Raji (cell line): ENCODE results near the gene CLNK.

ENCODE experiments used
- POLR2A ChIP-seq: IDR thresholded peaks from 2 replicates; pipeline ENCODE4 v1.6.1; 2011; ENCODE audit warnings: low read depth, low read length, control low read depth; ENCODE audit not compliant: insufficient read depth

CLNK gene

GRCh38 chr4:10500776-10501175, 183.8 kb downstream of the CLNK start:
- TF ChIP-seq POLR2A = no peak

DNA sequence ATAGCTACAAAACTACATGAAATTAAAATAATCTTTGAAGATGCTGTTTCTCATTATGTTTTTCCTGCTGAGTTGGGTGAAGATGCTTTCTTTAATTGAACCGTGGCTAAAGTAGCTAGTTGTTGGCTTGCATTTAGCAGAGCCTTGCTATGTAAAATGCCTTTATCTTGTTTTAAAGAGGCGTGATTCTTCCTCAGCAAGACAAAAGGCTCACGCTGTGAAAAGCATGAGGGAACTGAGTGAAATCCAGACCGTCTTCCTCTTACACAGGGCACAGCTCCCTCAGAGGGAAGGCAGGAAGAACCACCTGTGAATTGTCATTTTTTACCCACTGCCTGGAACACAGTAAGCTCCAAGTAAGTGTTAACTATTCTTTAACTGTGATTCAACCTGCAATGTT, 188.4 kb downstream of the CLNK start:
- no peak for TF ChIP-seq POLR2A

GRCh38 chr4:10495651-10496050, 188.9 kb downstream of the CLNK start:
- no peak for TF ChIP-seq POLR2A

GRCh38 chr4:10492464-10492863, 192.1 kb downstream of the CLNK start:
- TF ChIP-seq POLR2A = no peak

DNA sequence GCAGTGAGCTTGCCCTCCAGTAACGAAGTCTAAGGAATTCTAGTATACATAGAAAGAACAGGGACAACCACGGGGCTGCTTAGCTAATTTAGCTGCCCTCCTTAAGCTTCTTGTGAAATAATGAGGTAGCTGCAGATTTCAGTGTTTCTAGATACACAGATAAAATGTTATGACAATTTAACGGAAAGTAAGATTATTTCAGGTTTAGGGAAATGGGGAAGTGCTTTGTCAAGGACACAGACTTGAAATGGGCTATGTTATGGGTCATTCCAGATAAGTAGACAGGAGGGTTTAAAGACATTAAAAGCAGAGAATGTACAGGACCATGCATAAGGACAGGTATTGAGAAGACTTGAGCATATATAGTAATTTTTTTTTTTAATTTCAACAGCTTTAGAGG, 193.2 kb downstream of the CLNK start:
- TF ChIP-seq POLR2A = no peak

- TF ChIP-seq POLR2A = no peak
Observed at GRCh38 chr4:10490996-10491395, 193.6 kb downstream of the CLNK start.

DNA sequence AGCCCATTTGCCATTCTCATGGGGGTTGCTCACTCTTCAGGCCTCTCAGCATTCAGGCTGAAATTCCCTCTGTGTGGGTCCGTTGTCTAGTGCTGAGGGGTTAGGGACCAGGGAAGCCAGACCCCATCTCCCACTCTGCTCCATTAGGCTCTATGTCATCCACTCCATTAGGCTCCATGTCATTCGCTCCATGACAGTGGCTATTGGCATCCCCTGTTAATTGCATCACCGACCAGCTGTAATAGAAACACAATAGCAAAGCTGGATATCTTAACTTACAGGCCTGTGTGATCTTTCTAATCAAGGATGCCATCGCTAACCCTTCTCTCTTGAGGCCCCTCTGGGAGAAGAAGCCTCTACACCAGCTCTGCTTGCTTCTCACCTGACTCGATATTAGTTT, 201.7 kb downstream of the CLNK start:
- no peak for TF ChIP-seq POLR2A

DNA sequence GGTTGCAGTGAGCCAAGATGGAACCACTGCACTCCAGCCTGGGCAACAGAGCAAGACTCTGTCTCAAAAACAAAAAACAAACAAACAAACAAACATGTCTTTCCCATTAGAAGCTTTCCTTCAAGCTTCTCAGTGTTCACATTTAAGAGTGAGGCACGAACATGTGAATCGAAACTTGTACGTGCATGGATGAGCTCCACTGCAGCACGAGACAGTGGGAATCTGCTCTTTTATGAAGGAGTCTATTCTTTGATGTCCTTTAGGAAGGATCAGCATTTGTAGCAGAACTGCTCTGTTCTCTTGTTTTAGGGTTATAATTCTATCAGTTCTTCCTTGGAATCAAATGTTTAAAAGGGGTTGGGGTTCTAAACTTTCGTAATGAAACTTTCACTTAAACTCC, 204.0 kb downstream of the CLNK start:
- no peak for TF ChIP-seq POLR2A

GRCh38 chr4:10478621-10479020, 205.9 kb downstream of the CLNK start:
- no peak for TF ChIP-seq POLR2A

DNA sequence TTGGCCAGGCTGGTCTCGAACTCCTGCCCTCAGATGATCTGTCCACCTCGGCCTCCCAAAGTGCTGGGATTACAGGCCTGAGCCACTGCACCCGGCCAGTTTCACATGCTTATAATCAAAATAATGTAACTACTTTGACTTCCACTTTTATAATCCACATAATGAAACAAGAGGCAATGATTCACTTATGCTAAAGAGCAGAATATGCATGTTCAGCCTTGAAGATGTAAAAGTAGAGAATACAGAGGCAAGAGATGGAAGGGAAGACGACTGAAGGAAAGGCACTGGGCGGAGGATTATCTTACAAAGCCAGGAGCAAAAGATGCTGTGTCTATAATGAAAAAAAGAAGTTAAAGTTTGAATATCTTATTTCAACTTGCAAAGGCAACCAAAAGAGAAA, 214.1 kb downstream of the CLNK start:
- TF ChIP-seq POLR2A = no peak

GRCh38 chr4:10466161-10466560, 218.4 kb downstream of the CLNK start:
- TF ChIP-seq POLR2A = no peak

DNA sequence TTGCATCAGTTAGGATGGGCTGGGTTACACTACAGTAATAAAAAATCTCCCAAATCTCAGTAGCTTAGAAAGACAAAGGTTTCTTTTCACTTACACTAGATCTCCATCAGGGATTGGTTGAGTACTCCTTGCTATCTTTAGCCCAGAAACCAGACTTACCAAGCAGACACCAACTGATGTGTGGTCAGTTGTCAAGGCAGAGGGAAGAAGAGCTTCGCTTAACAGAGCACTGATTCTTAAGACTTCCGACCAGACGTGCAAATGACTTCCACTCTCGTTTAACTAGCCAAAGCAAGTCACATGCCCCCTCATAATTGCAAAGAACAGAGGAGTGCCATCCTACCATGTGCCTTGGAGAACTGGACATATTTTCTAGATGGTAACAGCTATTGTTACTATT, 221.7 kb downstream of the CLNK start:
- no peak for TF ChIP-seq POLR2A

DNA sequence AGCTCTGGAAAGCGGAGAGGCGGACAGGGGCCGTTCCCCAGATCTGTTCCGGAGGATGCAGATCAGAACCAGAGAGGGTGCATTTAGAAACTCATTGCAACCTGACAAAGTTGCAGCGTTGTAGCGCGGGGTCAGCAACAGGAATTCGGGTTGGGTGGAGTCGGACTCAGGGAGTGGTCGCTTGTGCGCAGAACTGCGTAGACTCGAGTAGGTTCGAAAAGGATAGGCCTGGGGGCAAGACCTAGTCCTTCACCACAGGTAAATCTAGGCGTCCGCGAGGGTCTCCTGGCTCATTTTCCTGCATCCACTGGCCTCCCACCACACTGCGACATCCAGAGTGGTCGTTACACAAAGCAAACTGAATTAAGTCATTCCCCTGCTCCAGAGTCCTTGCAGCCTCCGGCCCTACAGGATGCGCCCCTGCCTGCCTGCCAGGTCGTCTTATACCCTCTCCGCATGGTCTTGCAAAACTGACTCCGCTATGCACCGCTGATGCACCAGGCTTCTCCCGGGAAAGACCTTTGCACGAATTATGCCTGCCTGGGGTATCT, 222.6 kb downstream of the CLNK start:
- no peak for TF ChIP-seq POLR2A

DNA sequence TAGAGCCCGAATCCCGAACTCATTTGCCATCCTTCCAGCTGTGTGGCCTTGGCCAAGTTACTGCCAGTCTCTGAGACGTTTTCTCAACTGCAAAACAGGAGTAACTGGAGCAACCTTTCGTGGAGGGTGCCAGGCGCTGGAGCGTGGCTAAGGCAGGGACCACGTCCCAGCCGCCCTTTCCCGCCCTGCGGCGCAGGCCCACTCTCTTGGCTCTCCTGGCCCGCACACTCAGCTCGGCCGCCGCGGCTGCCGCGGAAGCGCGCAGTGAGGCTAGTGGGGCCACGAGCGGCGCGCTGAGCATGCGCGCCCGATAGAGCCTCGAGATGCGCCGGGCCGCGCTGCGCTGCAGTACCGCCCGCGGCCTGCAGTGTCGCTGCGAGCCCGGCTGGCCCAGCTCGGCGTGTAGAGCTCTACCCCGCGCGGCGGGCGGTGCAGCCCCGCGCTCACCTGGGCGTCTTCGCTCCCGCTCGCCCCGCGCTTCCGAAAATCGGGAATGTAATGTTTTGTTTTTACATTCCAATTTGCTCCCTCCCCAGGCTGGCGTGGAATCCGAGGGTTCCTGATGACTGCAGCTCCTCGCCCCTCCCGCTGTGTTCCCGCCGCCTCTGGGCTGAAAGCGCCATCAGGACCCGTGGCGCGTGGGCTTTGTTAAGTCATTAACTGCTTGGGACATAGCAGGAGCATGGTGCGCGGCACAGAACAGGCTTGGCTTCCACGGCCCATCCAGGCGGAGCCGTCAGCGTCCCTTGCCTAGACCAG, 223.3 kb downstream of the CLNK start:
- TF ChIP-seq POLR2A = no peak

DNA sequence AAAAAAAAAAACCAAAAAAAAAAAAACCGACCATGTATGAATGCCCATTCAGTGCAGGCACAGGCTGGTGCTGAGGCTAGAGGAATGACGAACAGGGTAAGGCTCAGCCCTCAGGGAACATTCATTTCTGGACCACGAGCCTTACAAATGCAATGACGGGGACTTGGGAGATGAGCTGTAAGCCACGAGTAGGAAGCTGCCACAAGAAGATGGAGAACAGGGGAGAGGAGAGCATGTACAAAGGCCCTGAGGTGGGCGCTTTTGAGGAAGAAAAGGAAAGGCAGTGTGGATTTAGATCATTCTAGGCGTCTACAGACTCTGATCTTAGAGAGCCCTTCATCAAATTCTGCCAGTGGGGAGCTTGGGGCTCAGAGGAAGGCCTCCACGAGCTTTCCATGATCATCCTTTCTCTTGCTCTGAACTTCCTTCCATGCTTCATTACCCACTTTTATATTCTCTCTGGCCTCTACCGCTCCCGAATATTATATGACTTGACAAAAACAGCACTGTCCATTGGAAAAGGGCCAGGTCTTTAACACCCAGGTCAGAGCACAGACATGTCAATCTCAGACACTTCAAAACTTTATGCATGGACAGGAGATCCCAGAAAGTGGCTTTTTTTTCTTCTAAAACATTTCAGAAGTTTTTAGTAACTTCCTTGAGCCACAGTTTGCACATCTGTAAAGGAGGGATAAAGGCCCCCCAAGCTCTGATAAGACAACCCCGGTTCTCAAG, 224.1 kb downstream of the CLNK start:
- no peak for TF ChIP-seq POLR2A

DNA sequence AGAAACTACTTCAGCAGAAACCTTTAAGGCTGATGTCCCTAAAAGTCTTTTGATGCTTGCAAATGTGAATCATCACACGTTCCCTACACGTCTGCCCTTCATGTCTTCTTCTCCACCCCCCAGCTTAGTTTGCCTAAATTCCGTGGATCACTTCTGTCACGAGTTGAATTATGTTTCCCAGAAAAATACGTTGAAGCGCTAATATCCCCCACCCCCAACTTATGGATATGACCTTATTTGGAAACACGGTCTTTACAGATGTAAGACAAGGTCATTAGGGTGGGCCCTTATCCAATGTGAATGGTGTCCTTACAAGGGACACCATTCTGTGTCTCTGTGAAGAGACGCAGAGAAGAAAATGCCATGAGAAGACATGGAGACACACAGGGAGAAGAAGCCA, 225.3 kb downstream of the CLNK start:
- TF ChIP-seq POLR2A = no peak
